Measurements from ENCODE around the gene BCL2A1.
"Not testable (repeated sequence)": the region's sequence is repeated elsewhere in the genome, so short reads cannot be mapped to it uniquely, and the experiment has no call there.

The BCL2A1 gene

DNA sequence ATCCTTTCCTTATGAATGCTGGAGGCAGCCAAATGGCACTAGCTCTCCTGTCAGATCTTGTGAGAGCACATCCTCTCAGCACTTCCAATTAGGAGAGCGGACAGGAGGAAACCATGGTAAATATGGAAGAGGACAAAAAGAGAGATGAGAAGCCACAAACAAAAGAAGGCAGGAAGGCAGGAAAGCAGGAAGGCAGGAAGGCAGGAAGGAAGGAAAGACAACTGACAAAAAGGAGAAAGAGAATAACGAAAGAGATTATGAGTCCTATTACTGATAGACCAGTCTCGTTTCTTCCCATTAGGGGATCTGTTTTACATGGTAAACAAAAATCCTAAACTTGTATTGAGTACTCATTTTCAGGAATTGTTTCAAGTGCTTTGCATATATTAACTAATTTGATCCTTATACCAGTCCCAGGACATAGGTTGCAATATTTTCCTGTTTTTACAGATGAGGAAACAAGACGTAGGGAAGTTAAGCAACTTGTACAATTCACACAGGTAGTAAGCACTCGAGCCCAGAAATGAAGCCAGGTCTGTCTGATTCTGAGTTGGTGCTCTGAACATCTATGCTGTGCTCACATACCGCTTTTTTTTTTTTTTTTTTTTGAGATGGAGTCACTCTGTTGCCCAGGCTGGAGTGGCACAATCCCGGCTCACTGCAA lies 4.2 kb downstream of the BCL2A1 start:
- no peaks in the 10 kb centered on the region for H3K27me3 Mint-ChIP-seq (ENCODE audit: low read depth)
- H3K36me3 Mint-ChIP-seq (ENCODE audit: low read depth) = no peaks in the 10 kb centered on the region
- H3K9me3 Mint-ChIP-seq = no peaks in the 10 kb centered on the region
- H3K4me1 Mint-ChIP-seq = peaks cover 13% of the 10 kb centered on the region
- no peak overlapping the region for H3K27ac Mint-ChIP-seq
- TF ChIP-seq, protein P1, sequence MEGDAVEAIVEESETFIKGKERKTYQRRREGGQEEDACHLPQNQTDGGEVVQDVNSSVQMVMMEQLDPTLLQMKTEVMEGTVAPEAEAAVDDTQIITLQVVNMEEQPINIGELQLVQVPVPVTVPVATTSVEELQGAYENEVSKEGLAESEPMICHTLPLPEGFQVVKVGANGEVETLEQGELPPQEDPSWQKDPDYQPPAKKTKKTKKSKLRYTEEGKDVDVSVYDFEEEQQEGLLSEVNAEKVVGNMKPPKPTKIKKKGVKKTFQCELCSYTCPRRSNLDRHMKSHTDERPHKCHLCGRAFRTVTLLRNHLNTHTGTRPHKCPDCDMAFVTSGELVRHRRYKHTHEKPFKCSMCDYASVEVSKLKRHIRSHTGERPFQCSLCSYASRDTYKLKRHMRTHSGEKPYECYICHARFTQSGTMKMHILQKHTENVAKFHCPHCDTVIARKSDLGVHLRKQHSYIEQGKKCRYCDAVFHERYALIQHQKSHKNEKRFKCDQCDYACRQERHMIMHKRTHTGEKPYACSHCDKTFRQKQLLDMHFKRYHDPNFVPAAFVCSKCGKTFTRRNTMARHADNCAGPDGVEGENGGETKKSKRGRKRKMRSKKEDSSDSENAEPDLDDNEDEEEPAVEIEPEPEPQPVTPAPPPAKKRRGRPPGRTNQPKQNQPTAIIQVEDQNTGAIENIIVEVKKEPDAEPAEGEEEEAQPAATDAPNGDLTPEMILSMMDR (IDR thresholded peaks at IDR 0.05; ENCODE audit: unreplicated experiment in 3 of 3) = no peak
- H3K4me3 Mint-ChIP-seq = no peak overlapping the region

DNA sequence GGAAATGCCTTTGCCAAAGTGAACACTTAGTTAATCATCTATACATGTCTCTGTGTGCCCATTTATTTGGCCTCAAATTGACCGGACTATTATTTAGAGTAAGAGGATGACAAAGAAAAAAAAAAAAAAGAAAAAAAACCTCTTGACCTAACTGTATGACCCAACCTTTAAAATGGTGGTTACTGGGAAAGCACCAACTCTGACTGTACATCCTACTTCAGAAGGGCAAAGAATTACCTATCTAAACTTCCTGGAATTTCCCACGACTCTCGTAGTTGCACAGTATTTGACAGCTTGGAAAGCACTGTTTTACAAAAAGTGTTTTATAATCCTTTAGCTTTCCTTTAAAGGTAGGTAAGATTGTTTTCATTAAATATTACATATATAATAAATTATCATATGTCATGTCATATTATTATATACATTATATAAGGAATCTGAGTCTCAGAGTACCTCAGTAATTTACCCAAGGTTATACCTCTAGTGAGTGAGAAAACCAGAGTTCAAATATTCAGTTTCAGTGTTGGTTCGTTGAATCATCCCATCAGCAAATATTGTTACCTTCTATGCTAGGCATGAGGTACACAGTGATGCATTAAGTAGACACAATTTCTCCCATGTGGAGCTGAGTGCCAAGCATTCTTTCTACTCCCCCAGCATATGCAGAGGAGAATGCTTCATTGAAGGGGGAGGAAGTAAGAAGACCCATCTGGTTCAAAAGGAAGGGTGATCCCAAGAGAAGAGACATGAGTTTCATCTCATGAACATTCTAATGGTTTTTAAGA lies 5.0 kb downstream of the BCL2A1 start:
- Mint-ChIP-seq H3K27me3 (ENCODE audit: low read depth) (no peaks in the 10 kb centered on the region), H3K36me3 (ENCODE audit: low read depth) (no peaks in the 10 kb centered on the region), H3K4me3 (no peak overlapping the region), H3K4me1 (peaks cover 7% of the 10 kb centered on the region), H3K9me3 (no peaks in the 10 kb centered on the region), H3K27ac (no peak overlapping the region)
- TF ChIP-seq, protein P1 (IDR thresholded peaks at IDR 0.05; ENCODE audit: unreplicated experiment in 3 of 3) = no peak

- TF ChIP-seq, protein P1 (IDR thresholded peaks at IDR 0.05; ENCODE audit: unreplicated experiment in 3 of 3) = no peak
- H3K4me1 Mint-ChIP-seq = no peaks in the 10 kb centered on the region
- no peaks in the 10 kb centered on the region for H3K9me3 Mint-ChIP-seq
- H3K27ac Mint-ChIP-seq = no peak overlapping the region
- no peak overlapping the region for H3K4me3 Mint-ChIP-seq
- H3K27me3 Mint-ChIP-seq (ENCODE audit: low read depth) = no peaks in the 10 kb centered on the region
- H3K36me3 Mint-ChIP-seq (ENCODE audit: low read depth) = no peaks in the 10 kb centered on the region
Measured at GRCh38 chr15:79964232-79964805, 6.7 kb downstream of the BCL2A1 start.

DNA sequence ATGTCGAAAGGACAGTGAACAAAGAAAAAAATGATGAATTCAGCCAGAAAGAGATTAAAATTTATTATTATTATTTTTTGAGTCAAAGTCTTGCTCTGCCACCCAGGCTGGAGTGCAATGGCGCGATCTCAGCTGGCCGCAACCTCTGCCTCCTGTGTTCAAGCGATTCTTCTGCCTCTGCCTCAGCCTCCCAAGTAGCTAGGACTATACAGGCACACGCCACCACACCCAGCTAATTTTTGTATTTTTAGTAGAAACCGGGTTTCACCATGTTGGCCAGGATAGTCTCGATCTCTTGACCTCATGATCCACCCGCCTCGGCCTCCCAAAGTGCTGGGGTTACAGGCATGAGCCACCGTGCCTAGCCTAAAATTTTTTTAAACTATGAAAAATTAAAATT lies 8.1 kb downstream of the BCL2A1 start:
- H3K4me1 Mint-ChIP-seq; H3K4me3 Mint-ChIP-seq; H3K9me3 Mint-ChIP-seq; H3K27ac Mint-ChIP-seq; H3K27me3 Mint-ChIP-seq (ENCODE audit: low read depth); H3K36me3 Mint-ChIP-seq (ENCODE audit: low read depth): not testable (repeated sequence)

GRCh38 chr15:79962178-79962577 lies 8.8 kb downstream of the BCL2A1 start:
- no peaks in the 10 kb centered on the region for H3K27me3 Mint-ChIP-seq (ENCODE audit: low read depth)
- no peak overlapping the region for H3K27ac Mint-ChIP-seq
- no peaks in the 10 kb centered on the region for H3K9me3 Mint-ChIP-seq
- H3K4me1 Mint-ChIP-seq = no peaks in the 10 kb centered on the region
- H3K4me3 Mint-ChIP-seq = no peak overlapping the region
- TF ChIP-seq, protein P1 (IDR thresholded peaks at IDR 0.05; ENCODE audit: unreplicated experiment in 3 of 3) = no peak
- H3K36me3 Mint-ChIP-seq (ENCODE audit: low read depth) = no peaks in the 10 kb centered on the region

- H3K27me3 Mint-ChIP-seq (ENCODE audit: low read depth) = no peaks in the 10 kb centered on the region
- H3K36me3 Mint-ChIP-seq (ENCODE audit: low read depth) = no peaks in the 10 kb centered on the region
- no peaks in the 10 kb centered on the region for H3K4me1 Mint-ChIP-seq
- no peaks in the 10 kb centered on the region for H3K9me3 Mint-ChIP-seq
- no peak overlapping the region for H3K4me3 Mint-ChIP-seq
- TF ChIP-seq, protein P1 (IDR thresholded peaks at IDR 0.05; ENCODE audit: unreplicated experiment in 3 of 3) = no peak
- H3K27ac Mint-ChIP-seq = peak overlapping the region in 1 of 3 experiments; percentile 32
Measured at GRCh38 chr15:79960502-79961212, 10.3 kb downstream of the BCL2A1 start.
